ENCODE data around the gene NHERF2. TPM values are rescaled to one million over a fixed set of nuclear protein-coding genes. Genes with fewer than 3 reads are reported as not detected.

The NHERF2 gene
- 41.3 TPM for polyA plus RNA-seq (2012; ENCODE audit: insufficient read depth, insufficient read length, low read depth)

DNA sequence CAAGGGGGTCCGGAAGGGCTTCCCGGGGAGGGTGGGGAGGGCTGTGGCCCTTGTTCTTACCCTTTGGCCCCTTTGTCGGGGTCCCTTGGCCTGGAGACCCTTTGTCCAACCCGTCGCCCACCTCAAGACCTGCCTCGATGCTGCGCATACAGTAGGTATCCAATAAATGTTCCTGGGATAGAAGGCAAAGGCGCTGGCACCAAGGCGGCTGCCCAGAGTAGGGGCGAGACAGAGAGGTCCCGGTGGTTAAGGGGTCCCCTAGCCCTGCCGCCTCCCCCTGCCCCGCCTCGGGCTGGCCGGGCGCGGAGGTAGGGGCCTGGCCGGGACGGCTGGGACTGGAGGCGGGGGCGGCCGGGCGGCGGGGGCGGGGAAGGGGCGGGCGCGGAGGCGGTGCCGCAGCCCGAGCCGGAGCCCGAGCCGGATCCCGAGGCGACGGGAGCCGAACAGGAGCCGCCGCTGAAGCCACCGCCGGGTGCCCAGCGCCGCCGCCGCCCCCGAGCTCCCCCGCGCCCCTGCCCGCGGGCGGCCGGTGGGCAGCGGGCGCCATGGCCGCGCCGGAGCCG is at the start of gene NHERF2:
Gene NHERF2 (plus strand): TSS at position 442 of the 563 bp plus-strand sequence. CDS start 104 bp downstream, at position 546.
- Histone ChIP-seq H3K9me3 (no peaks in the 10 kb centered on the region), H3K4me1 (0 out of 2 replicates have a peak, but pooled peaks cover 4% of the 10 kb centered on the region), H3K4me3 (ENCODE audit: low read depth, low read length) (peak within 1 kb of the TSS; percentile 33), H3K27me3 (no peaks in the 10 kb centered on the region), H3K36me3 (no peaks in the 10 kb centered on the region)
- TF ChIP-seq, protein P1, sequence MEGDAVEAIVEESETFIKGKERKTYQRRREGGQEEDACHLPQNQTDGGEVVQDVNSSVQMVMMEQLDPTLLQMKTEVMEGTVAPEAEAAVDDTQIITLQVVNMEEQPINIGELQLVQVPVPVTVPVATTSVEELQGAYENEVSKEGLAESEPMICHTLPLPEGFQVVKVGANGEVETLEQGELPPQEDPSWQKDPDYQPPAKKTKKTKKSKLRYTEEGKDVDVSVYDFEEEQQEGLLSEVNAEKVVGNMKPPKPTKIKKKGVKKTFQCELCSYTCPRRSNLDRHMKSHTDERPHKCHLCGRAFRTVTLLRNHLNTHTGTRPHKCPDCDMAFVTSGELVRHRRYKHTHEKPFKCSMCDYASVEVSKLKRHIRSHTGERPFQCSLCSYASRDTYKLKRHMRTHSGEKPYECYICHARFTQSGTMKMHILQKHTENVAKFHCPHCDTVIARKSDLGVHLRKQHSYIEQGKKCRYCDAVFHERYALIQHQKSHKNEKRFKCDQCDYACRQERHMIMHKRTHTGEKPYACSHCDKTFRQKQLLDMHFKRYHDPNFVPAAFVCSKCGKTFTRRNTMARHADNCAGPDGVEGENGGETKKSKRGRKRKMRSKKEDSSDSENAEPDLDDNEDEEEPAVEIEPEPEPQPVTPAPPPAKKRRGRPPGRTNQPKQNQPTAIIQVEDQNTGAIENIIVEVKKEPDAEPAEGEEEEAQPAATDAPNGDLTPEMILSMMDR (IDR thresholded peaks at IDR 0.05; ENCODE audit: low read depth, low read length): no peak
- DNase-seq: no peak

- H3K27me3 ChIP-seq: peaks cover 13% of the 10 kb centered on the region; the same call in 1 of the 2 replicates
- no peaks in the 10 kb centered on the region for H3K4me1 ChIP-seq
- H3K4me3 ChIP-seq (ENCODE audit: low read depth, low read length): no peak overlapping the region
- TF ChIP-seq, protein P1 (IDR thresholded peaks at IDR 0.05; ENCODE audit: low read depth, low read length): no peak
- H3K36me3 ChIP-seq: peaks cover 49% of the 10 kb centered on the region
- H3K9me3 ChIP-seq: no peaks in the 10 kb centered on the region
- DNase-seq: no peak
Measured at GRCh38 chr16:1976951-1977874, 49.5 kb upstream of the NHERF2 start.

- TF ChIP-seq, protein P1 (IDR thresholded peaks at IDR 0.05; ENCODE audit: low read depth, low read length): no peak
- DNase-seq: no peak
- peaks cover 49% of the 10 kb centered on the region for H3K36me3 ChIP-seq
Measured at GRCh38 chr16:1977875-1978268, 48.8 kb upstream of the NHERF2 start.

GRCh38 chr16:1978476-1979120 is 48.1 kb upstream of the NHERF2 start:
- TF ChIP-seq, protein P1 (IDR thresholded peaks at IDR 0.05; ENCODE audit: low read depth, low read length): no peak
- Histone ChIP-seq H3K27me3 (peaks cover 13% of the 10 kb centered on the region; the same call in 1 of the 2 replicates), H3K4me3 (ENCODE audit: low read depth, low read length) (no peak overlapping the region), H3K4me1 (peaks cover 3% of the 10 kb centered on the region; the same call in 1 of the 2 replicates), H3K36me3 (peaks cover 48% of the 10 kb centered on the region), H3K9me3 (no peaks in the 10 kb centered on the region)
- no peak for DNase-seq

More at GRCh38 chr16:1977875-1978268, 48.8 kb upstream of the NHERF2 start:
- H3K4me1 ChIP-seq: peaks cover under 1% of the 10 kb centered on the region; the same call in 1 of the 2 replicates
- peaks cover 13% of the 10 kb centered on the region; the same call in 1 of the 2 replicates for H3K27me3 ChIP-seq
- H3K9me3 ChIP-seq: no peaks in the 10 kb centered on the region
- H3K4me3 ChIP-seq (ENCODE audit: low read depth, low read length): no peak overlapping the region

- DNase-seq: no peak
- H3K9me3 ChIP-seq: no peaks in the 10 kb centered on the region
- H3K36me3 ChIP-seq: peaks cover 39% of the 10 kb centered on the region
- H3K4me3 ChIP-seq (ENCODE audit: low read depth, low read length): no peak overlapping the region
- peaks cover 3% of the 10 kb centered on the region; the same call in 1 of the 2 replicates for H3K4me1 ChIP-seq
- peaks cover 13% of the 10 kb centered on the region; the same call in 1 of the 2 replicates for H3K27me3 ChIP-seq
- TF ChIP-seq, protein P1 (IDR thresholded peaks at IDR 0.05; ENCODE audit: low read depth, low read length): no peak
Measured at GRCh38 chr16:1979271-1980029, 47.3 kb upstream of the NHERF2 start.
